K562 treated with DMSO at 1 percent for 4 hours (cell line): ENCODE results near the gene FBXO33. TPM values are rescaled to one million over a fixed set of nuclear protein-coding genes. Genes with fewer than 3 reads are reported as not detected.

Source experiments
- total RNA-seq: library from RNA; unstranded; fragments of 300-600 nt; gene quantifications from 2 replicates; pipeline ENCODE4 v1.2.3, GENCODE V29; 2022; ENCODE audit not compliant: insufficient read depth

The FBXO33 gene
- total RNA-seq, result 5.4 and 10.4 TPM in 2 replicates

GRCh38 chr14:39432179-39432618 lies at the start of gene FBXO33:
Gene FBXO33, minus strand, starts transcription at chr14:39432433. Its CDS starts 271 bp downstream, at chr14:39432162.

Other genes starting within 250 kb of the FBXO33 start
- 5.6 and 7.1 TPM in 2 replicates for gene MIA2, start 198.5 kb downstream of the FBXO33 start, total RNA-seq